Spleen (tissue), 7 donors: ENCODE measurements around the gene RANBP1.

Experiments
- CTCF ChIP-seq, 11 experiments: fragments of 200-600 bp in 7 of 11; fragments of 450-650 bp in 4 of 11; sonication (generic) in 4 of 11; IDR thresholded peaks in 8 of 11; conservative IDR thresholded peaks in 3 of 11; 1 replicate in 7 of 11; 2 replicates in 4 of 11; pipeline versions ENCODE4 v1.4.0 to v1.8.0; 2016 to 2021; ENCODE audit warnings: antibody characterized with exemption in 11 of 11, inconsistent platforms in 4 of 11, mild to moderate bottlenecking in 1 of 11
- POLR2AphosphoS5 ChIP-seq, 3 donors: sonication (generic); formaldehyde crosslinking; IDR thresholded peaks; one replicate each; pipeline ENCODE4 v1.5.1; 2017; ENCODE audit warnings: antibody characterized with exemption in 3 of 3
- donor health status: DM: no; HTN: no; CAD: no; lungs with moderate emphysema.
- donor health status: DM: no; HTN: no; CAD: no.
- donor health status: DM: no; HTN: no; CAD: no.

GRCh38 chr22:20151276-20151588 lies 35.3 kb downstream of the RANBP1 start:
- TF ChIP-seq CTCF (IDR thresholded peaks at IDR 0.05 in 8 of 11, conservative IDR thresholded peaks at IDR 0.05 in 3 of 11): no peak
- no peak for TF ChIP-seq POLR2AphosphoS5 (IDR thresholded peaks at IDR 0.05)
